B cell (primary cell): Measurements from ENCODE around the gene NIPBL.

Experiments
- EZH2 ChIP-seq: IDR thresholded peaks from 2 replicates; pipeline ENCODE4 v1.6.1; 2012; ENCODE audit warnings: borderline replicate concordance, low read depth, mild to moderate bottlenecking, moderate library complexity, low read length; ENCODE audit not compliant: insufficient read depth, poor library complexity, severe bottlenecking
- TF ChIP-seq, protein P1 (sequence below): fragments of 200-600 bp; IDR thresholded peaks from one replicate; pipeline ENCODE4 v1.8.0; 2022; ENCODE audit warnings: antibody characterized with exemption, mild to moderate bottlenecking

DNA sequence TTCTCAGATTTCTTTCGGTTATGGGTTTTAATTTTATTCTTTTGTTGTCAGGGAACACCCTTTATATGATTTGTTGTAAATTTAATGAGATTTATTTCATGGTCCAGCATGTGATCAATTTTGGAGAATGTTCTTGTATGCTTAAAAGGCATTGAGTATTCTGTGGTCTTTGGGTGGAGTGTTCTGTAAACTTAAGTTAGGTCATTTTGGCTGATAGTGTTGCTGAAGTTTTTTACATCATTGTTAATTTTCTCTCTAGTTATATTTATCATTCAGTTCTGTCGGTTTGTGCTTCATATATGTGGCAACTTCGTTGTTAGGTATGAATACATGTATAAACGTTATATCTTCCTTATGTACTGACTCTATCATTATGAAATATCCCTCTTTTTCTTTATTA, 55.5 kb downstream of the NIPBL start:
- TF ChIP-seq, protein P1, sequence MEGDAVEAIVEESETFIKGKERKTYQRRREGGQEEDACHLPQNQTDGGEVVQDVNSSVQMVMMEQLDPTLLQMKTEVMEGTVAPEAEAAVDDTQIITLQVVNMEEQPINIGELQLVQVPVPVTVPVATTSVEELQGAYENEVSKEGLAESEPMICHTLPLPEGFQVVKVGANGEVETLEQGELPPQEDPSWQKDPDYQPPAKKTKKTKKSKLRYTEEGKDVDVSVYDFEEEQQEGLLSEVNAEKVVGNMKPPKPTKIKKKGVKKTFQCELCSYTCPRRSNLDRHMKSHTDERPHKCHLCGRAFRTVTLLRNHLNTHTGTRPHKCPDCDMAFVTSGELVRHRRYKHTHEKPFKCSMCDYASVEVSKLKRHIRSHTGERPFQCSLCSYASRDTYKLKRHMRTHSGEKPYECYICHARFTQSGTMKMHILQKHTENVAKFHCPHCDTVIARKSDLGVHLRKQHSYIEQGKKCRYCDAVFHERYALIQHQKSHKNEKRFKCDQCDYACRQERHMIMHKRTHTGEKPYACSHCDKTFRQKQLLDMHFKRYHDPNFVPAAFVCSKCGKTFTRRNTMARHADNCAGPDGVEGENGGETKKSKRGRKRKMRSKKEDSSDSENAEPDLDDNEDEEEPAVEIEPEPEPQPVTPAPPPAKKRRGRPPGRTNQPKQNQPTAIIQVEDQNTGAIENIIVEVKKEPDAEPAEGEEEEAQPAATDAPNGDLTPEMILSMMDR = no peak
- TF ChIP-seq EZH2 = no peak
